ENCODE data around the gene NBPF14. TPM values are rescaled to one million over a fixed set of nuclear protein-coding genes. Genes with fewer than 3 reads are reported as not detected.
"Not testable (repeated sequence)": the region's sequence is repeated elsewhere in the genome, so short reads cannot be mapped to it uniquely, and the experiment has no call there.

NBPF14 gene
- total and polyA plus RNA-seq, 11 donors = 3.5 to 26.4 (median 8.5) TPM

DNA sequence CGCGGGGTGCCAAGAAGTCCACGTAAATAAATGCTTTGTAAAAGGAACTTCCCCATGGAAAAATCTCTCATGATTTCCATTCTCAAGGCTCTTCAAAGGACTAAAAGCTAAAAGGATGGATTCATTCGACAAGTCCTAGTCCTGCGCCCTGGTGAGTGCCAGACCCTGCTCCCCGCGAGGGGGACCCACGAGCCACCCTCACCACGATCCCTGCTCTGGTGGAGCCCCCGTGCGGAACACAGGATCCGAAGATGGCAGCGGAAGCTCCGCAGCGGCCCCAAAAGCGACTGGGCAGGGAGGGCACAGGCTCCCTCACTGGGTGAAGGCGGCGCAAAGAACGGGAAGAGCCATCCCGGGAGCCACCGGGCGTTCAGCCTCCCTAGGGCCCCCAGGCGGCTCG, 67.2 kb downstream of the NBPF14 start:
- TF ChIP-seq, protein P1, sequence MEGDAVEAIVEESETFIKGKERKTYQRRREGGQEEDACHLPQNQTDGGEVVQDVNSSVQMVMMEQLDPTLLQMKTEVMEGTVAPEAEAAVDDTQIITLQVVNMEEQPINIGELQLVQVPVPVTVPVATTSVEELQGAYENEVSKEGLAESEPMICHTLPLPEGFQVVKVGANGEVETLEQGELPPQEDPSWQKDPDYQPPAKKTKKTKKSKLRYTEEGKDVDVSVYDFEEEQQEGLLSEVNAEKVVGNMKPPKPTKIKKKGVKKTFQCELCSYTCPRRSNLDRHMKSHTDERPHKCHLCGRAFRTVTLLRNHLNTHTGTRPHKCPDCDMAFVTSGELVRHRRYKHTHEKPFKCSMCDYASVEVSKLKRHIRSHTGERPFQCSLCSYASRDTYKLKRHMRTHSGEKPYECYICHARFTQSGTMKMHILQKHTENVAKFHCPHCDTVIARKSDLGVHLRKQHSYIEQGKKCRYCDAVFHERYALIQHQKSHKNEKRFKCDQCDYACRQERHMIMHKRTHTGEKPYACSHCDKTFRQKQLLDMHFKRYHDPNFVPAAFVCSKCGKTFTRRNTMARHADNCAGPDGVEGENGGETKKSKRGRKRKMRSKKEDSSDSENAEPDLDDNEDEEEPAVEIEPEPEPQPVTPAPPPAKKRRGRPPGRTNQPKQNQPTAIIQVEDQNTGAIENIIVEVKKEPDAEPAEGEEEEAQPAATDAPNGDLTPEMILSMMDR (IDR thresholded peaks at IDR 0.05) = peak in 2 of 12 donors; percentile 18 to 19
- intact Hi-C loops (cut with DNase I); H3K9me3 ChIP-seq; H3K36me3 ChIP-seq; H3K27me3 ChIP-seq; H3K4me1 ChIP-seq; ATAC-seq; DNase-seq: not testable (repeated sequence)
- Histone ChIP-seq H3K27ac (peak overlapping the region in 1 of 12 donors; percentile 67), H3K4me3 (peak overlapping the region in 7 of 12 donors; percentile 15 to 41 (median 27))
- 0% methylated on average over 5 of the region's 24 CpGs; no CpG with 5 or more reads in 2 of the 4 donors for WGBS, 4 donors

DNA sequence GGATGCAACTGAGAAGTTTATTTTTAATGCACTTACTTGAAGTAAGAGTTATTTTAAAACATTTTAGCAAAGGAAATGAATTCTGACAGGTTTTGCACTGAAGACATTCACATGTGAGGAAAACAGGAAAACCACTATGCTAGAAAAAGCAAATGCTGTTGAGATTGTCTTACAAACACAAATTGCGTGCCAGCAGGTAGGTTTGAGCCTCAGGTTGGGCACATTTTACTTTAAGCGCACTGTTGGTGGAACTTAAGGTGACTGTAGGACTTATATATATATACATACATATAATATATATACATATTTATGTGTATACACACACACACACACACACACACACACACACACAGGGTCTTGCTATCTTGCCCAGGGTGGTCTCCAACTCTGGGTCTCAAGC, 69.2 kb downstream of the NBPF14 start:
- not testable (repeated sequence) for H3K36me3 ChIP-seq, DNase-seq

GRCh38 chr1:148523205-148524144, 72.3 kb downstream of the NBPF14 start:
- H3K36me3 ChIP-seq; DNase-seq; intact Hi-C loops (cut with DNase I); H3K4me1 ChIP-seq; H3K9me3 ChIP-seq; H3K27me3 ChIP-seq: not testable (repeated sequence)
- H3K4me3 ChIP-seq = peak overlapping the region in 5 of 12 donors; percentile 47 to 58 (median 50)
- 8 to 57% (median 28%) methylated on average over 6 to 20 of the region's 35 CpGs for WGBS, 4 donors
- peak in 3 of 4 donors; percentile 2 to 14 (median 7) for ATAC-seq
- H3K27ac ChIP-seq = peak overlapping the region in 2 of 12 donors; percentile 58 to 71

More for the DNA sequence above, 69.2 kb downstream of the NBPF14 start:
- 80 to 93% (median 83%) methylated on average over 2 of the region's 2 CpGs for WGBS, 4 donors
- intact Hi-C loops (cut with DNase I); H3K27ac ChIP-seq; H3K27me3 ChIP-seq; H3K4me1 ChIP-seq; H3K4me3 ChIP-seq; ATAC-seq; H3K9me3 ChIP-seq: not testable (repeated sequence)

DNA sequence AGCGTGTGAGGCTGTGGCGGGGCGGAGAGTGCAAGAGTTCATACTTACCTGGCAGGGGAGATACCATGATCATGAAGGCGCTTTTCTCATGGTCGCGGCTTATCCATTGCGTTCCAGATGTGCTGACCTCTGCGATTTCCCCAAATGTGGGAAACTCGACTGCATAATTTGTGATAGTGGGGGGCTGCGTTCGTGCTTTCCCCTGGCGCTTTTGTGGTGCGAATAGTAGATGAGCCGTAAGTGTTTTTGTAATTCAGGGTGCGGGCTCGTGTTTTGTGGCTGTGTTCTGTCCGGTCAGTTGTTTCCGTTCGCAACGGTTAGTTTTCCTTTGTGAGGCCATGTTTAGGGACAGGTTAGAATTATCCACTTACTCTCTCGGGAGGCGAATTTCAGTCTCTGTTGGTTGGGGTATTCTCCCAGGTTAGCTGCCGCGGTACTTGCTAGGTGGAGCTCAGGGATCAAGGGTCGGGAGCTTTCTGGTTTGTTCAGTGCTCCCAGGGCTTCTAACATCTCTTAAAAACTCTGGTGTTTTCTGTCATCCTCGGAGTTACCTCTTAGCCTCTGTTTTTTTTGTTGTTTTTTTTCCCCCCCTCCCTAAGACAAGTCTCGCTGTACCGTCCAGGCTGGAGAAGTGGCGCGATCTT, 73.1 kb downstream of the NBPF14 start:
- intact Hi-C loops (cut with DNase I) = not testable (repeated sequence)
- peak overlapping the region in 8 of 12 donors; percentile 13 to 71 (median 57) for H3K27ac ChIP-seq

DNA sequence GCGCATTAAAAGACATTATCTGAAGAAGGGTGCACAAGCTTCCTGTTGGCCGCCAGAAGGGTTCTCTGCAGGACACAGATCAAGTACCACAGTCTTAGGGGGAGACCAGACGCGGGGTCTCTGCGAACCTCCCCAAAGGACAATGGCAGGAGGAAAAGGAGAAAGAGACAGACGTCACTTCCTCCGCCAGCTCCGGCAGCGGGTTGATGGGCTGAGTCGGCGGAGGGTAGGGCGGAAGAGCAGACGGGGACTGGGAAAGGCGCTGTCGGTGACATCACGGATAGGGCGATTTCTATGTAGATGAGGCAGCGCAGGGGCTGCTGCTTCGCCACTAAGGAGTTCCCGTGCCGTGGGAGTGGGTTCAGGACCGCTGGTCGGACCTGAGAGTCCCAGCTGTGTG, 73.7 kb downstream of the NBPF14 start:
- H3K36me3 ChIP-seq; intact Hi-C loops (cut with DNase I); H3K9me3 ChIP-seq; H3K27me3 ChIP-seq; H3K4me1 ChIP-seq: not testable (repeated sequence)
- ATAC-seq (peak; percentile 87 to 93 (median 91)), DNase-seq (peak; percentile 81 to 91 (median 89))
- WGBS, 4 donors = 2 to 7% (median 4%) methylated on average over 9 to 18 of the region's 23 CpGs
- peak overlapping the region in 9 of 12 donors; percentile 29 to 58 (median 45) for H3K4me3 ChIP-seq
- peak overlapping the region in 3 of 12 donors; percentile 34 to 64 (median 43) for H3K27ac ChIP-seq

More for the DNA sequence above, 73.1 kb downstream of the NBPF14 start:
- peak in 1 of 2 donors; percentile 54 for TF ChIP-seq POLR2A (IDR thresholded peaks at IDR 0.05)
- not testable (repeated sequence) for H3K4me1 ChIP-seq, H3K9me3 ChIP-seq, H3K36me3 ChIP-seq, H3K27me3 ChIP-seq
- ATAC-seq (peak; percentile 88 to 94 (median 90)), DNase-seq (peak; percentile 76 to 84 (median 83))
- WGBS, 4 donors = 2 to 4% (median 2%) methylated on average over 24 to 30 of the region's 30 CpGs
- peak overlapping the region in 11 of 12 donors; percentile 10 to 60 (median 49) for H3K4me3 ChIP-seq

DNA sequence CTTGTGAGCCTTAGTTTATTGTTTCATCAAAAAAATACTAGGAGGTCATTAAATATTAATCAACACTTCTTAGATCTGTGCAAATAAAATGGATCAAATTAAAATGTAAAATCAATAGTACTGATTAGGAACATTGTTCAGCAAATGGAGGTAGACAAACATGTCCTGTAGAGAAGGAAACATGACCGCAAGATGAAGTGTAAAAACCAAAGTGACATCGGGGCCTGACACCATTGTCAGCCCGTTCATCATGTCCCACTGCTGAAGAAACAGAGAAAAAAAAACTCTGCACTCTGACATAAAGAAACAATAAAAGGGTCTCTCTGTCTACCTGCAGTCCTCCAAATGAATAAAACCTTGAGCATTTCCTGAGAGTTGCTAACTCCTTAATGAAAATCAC, 81.5 kb downstream of the NBPF14 start:
- ATAC-seq; intact Hi-C loops (cut with DNase I): not testable (repeated sequence)

DNA sequence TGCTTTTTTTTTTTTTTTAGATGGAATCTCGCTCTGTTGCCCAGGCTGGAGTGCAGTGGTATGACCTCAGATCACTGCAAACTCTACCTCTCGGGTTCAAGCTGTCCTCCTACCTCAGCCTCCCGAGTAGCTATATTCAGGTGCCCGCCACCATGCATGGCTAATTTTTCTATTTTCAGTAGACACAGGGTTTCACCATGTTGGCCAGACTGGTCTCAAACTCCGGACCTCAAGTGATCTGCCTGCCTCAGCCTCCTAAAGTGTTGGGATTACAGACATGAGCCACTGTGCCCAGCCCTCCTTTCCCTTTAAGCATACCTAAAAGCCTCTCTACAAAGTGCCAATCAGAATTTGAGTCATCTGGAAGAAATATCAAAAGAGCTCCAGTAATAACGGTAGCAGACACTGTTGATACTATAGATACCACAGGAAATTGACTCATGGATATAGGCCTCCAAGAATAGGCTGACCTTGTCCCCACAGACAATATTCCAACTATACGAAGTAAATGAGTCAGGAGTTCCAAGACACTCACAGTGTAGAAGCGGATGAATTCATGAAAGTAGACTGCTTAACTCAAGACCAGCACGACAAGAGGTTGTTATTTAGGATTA, 83.1 kb downstream of the NBPF14 start:
- intact Hi-C loops (cut with DNase I); H3K27ac ChIP-seq; DNase-seq; H3K9me3 ChIP-seq; ATAC-seq; H3K4me3 ChIP-seq; H3K36me3 ChIP-seq; H3K27me3 ChIP-seq; H3K4me1 ChIP-seq: not testable (repeated sequence)
- WGBS, 4 donors = 73 to 89% (median 79%) methylated on average over 5 to 9 of the region's 9 CpGs

More for the DNA sequence above, 81.5 kb downstream of the NBPF14 start:
- not testable (repeated sequence) for H3K27ac ChIP-seq, H3K9me3 ChIP-seq, H3K27me3 ChIP-seq, DNase-seq, H3K4me3 ChIP-seq, H3K36me3 ChIP-seq, H3K4me1 ChIP-seq
- WGBS, 4 donors = no CpG with 5 or more reads among the region's 3 CpGs

GRCh38 chr1:148493933-148494332, 101.9 kb downstream of the NBPF14 start:
- DNase-seq; H3K27me3 ChIP-seq; ATAC-seq; H3K4me3 ChIP-seq; H3K9me3 ChIP-seq; intact Hi-C loops (cut with DNase I); H3K27ac ChIP-seq; H3K36me3 ChIP-seq; H3K4me1 ChIP-seq: not testable (repeated sequence)

- H3K9me3 ChIP-seq; DNase-seq; H3K27ac ChIP-seq; ATAC-seq; intact Hi-C loops (cut with DNase I); H3K27me3 ChIP-seq; H3K36me3 ChIP-seq; H3K4me1 ChIP-seq; H3K4me3 ChIP-seq: not testable (repeated sequence)
- 81 to 91% (median 87%) methylated on average over 11 to 12 of the region's 12 CpGs for WGBS, 4 donors
These were observed 112.8 kb downstream of the NBPF14 start, which contains the start of gene PPIAL4G for GRCh38 chr1:148483029-148483428. Gene PPIAL4G, minus strand, starts transcription at chr1:148483302. Its CDS starts 50 bp downstream, at chr1:148483252.

Data from heart left ventricle (tissue), 16 donors.